ENCODE measurements around the gene GALNT18.

Gene GALNT18

DNA sequence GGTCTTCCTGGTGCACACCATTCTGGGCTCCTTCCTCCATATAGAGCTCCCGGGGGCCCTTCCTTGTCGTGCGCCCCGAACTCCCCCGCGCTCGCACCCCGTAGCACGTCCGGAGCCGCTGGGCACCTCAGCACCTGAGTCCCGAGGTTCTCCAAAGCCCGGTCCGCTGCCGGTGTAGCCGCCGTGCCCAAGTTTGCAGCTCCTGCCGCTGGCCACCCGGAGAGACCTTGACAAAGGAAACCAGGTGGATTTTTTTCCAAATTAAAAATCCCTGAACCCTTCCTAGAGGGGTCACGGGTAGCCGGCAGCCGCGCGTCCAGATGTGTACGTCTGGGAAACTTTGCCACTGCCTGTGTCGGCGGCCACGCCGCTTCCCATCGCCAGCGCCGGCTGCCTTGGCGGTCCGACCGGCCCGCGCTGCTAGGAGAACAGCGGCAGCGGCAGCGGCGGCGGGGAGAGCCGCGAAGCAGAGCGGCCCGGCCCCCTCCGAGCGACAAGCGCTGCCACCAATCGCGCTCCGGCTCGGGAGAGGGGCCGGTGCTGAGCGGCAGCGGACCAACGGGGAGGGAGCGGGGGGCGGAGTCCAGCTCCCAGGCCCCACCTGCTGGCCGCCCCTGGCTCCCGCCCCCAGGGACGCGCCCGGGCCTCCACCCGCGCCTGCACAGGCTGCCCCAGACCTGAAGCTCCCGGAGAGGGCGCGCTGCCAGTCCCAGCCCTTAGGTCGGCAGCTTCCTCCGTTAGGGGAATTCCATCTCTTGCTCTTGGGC lies at the start of gene GALNT18:
GALNT18 (minus strand) TSS at position 433 of the 767 bp plus-strand sequence.
- peak; percentile 89 for DNase-seq

DNA sequence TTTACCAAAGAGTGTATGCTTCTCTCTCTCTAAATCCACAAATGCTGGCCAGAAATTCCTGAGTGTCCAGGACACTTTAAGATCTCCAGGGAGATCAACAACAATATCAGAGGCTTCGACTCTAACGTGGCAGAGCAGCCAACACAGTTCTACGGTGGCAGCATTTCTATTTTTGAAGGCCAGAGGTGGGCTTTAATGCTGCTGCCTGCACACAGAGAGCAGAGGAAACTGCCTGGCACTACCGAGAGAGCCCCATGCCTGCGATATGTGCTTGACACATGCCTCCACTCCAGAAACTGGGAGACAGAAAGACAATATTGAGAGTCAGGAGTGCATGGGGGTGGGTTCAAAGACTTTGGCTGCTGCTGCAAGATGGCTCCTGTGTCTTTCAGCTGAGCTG lies 48.8 kb upstream of the GALNT18 start:
- no peak for DNase-seq

DNA sequence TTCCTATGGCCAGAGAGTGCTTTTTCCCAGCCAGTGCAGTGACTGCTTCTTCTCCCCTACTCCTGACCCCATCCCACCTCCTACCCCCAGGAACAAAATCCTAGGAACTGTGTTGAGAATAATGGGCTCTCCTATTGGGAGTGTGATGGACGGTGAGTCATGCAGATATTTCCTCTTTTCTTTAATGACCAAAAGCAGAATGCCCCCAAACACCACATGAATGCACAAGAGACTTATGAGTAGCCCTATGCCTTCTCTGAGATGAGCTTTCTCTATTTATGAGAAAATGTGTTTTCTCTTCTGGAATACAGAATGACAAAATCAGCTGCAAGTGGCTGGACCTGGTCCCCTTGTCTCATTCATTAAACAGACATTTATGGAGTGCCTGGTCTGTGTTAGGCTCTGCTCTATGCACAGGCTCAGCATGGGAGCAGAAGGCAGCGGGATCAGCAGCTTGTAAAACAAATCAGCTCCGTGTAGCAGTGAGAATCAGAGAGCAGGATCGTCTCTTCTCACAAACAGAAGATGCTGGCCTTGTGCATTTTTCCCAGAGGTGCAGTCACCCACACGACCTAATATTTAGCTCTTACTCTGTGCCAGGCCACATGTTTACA lies 47.5 kb upstream of the GALNT18 start:
- DNase-seq, result no peak

DNA sequence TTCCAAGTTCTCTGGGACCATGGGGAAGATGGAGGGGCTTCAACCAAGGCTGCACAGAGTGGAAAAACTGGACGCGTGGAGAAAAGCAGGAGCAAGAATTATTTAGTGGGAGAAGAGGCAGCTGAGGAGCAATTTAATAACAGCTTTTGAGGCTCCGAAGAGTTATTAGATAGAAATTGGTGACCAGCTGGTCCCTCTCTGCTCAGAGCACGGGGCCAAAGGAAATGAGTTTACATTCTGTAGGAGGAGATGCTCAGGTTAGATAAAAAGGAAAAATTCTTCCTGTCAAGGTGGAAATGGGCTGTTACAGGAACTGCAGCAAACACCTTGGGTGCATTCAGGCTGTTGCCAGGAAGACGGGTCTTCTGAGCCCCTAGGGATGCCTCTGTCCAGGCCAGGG lies 47.0 kb upstream of the GALNT18 start:
- no peak for DNase-seq

DNA sequence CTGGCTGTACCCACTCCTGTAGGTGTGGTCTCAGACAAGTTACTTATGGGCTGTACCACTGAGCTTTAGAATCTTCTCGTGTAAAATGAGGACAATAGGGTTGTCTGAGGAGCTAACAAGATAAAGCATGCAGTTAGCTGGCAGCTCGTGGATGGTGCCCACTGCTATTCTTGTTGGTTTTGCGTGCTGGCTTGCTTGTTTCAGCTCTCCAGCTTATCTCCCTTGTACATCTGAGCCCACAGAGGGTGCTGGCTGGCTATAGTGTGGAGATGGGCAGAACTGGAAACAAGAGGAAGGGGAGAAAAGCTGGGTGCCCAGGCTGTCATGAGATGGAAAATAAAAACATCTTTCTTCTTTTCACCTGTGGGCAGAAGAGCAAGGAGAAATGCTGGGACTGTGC lies 46.5 kb upstream of the GALNT18 start:
- DNase-seq, result no peak

DNA sequence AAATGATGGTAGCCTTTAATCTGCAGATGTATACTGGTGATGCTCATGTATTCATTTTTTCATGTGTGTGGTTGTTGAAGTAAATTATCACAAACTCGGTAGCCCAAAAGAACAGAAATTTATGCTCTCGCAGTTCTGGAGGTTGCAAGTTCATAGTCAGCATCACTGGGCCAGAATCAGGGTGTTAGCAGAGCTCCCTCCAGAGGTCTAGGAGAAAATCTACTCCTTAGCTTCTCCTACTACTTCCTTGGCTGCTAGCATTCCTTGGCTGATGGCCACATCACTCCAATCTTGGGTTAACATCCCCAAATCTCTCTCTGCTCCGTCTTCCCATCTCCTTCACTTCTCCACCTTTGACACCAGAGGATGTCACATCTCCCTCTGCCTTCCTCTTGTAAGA lies 45.3 kb upstream of the GALNT18 start:
- DNase-seq, result no peak

DNA sequence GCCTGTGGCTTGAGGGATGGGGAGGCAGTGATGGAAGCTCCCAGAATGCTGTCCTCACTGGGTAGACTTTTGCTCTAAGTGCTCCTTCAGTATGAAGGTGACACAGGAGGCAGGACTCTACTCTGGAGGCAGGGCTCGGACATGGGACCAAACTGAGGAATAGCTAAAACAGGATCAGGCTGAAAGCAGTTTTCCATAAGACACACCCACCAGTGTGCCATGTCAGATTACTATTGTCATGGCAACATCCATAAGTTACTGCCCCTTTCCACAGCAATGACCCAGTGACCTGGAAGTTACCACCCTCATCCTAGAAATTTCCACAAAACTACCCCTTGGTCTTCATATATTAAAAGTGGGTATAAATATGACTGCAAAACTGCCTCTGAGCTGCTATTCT lies 43.6 kb upstream of the GALNT18 start:
- no peak for DNase-seq

DNA sequence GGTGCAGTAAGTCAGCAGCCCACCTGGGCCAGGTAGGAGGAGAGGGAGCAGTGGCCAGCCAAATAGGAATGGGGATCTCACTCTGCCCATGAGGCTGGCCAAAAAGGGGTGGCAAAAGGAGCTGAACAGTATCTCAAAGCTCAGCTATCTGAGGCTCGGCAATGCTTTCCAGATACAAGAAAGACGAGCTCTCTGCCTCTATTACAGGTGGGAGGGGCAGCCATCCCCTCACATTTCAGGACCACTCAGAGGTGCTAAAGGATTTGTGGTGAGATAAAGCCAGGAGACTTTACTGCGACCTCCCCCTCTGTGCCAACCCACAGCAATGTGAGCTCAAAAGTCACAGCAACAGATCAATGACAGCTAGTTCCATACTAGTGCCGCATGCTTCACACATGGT lies 42.1 kb upstream of the GALNT18 start:
- no peak for DNase-seq

DNA sequence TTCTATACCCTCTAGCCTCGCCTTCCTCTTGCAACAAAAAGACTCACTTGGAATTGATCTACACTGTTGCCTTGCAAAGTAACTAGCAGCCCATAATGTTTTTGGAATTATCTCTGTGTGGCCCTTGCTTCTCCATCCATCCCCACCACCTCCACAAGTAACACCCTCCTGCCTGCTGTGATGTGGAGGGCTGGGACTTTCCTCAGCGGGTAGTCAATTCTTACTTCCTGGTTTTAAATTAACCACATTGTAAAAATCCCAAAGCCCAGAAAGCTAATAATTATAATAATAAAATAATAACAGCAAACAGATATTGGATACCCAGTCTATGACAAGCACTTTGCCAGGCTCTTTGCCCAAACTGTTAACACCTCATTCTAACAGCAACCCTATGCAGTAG lies 40.8 kb upstream of the GALNT18 start:
- no peak for DNase-seq

DNA sequence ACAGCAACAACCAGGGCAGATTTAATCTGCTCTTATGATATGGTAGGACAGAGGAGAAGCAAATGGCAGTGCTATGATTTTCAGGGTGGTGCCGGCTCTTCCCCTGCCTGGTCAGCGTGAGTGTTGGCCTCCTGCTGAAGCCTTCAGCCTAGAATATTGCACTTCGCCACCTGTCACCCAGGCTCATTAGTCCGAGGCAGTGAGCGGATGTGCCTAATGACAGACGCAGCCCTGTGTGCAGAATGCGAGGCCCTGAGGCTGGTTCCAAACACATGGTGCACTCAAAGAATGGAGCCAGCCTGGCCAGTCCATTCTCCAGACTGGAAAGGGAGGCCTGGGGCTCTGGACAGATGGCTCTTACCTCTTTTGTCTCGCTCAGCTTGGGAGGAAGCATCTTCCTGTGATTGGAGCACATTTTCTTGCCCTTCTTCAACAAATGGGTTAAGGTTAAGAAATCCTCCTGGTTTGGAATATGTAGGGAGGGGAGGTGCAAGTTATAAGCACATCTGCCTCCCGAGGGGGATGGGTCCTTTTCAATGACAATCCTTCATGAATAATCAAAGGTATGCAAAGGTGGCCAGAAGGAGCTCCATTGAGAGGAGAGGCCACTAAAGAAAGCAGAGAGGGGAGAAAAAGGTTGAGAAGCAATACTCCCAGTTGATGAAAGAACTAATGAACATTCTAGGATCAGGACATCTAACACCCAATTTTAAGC lies 39.7 kb upstream of the GALNT18 start:
- DNase-seq, result no peak

DNA sequence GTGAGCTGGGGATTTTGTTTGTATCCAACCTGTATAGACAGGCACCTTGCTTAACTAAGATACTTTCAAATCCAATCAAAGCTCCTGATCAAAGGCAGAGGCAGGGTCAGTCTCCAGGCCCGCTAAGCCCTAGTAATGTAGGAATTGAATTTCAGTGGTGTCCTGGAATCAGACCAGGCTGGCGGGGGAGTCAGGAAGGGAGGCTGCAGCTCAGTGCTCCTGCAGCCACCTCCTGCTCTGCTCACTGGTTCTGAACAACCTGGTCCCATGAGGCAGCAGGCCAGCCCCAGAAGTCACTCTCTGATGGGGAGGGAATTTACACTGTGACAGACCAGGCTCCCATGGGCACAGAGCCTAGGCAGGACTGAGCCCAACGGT lies 38.5 kb upstream of the GALNT18 start:
- DNase-seq, result no peak

DNA sequence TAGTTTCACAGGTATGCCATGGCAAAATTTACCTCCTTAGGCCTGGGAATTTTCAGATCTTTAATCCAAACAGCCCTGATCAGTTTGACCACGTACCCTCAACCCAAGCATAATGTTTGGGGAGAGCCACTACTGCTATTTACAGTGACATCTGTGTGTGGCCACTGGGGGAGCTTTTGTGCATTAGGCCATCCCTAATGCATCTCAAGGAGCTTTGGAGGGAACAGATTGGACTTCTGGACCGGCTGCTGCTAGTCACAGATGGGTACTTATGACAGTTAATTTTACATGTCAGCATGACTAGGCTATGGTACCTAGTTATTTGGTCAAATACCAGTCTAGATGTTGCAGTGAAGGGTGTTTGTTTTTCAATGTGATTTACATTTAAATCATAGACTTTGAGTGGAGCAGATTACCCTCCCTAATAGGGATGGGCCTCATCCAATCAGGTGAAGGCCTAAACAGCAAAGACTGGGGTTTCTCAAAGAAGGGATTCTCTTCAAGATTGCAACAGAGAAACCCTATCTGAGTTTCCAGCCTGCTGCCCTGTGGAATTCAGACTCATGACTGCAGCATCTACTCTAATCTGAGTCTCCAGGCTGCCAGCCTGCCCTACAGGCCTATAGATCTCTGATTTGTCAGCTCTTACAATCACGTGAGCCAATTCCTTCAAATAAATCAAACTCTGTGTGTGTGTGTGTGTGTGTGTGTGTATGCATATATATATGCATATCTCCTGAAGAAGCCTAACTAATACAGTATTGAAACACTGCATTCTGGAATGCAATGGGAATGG lies 38.0 kb upstream of the GALNT18 start:
- no peak for DNase-seq

DNA sequence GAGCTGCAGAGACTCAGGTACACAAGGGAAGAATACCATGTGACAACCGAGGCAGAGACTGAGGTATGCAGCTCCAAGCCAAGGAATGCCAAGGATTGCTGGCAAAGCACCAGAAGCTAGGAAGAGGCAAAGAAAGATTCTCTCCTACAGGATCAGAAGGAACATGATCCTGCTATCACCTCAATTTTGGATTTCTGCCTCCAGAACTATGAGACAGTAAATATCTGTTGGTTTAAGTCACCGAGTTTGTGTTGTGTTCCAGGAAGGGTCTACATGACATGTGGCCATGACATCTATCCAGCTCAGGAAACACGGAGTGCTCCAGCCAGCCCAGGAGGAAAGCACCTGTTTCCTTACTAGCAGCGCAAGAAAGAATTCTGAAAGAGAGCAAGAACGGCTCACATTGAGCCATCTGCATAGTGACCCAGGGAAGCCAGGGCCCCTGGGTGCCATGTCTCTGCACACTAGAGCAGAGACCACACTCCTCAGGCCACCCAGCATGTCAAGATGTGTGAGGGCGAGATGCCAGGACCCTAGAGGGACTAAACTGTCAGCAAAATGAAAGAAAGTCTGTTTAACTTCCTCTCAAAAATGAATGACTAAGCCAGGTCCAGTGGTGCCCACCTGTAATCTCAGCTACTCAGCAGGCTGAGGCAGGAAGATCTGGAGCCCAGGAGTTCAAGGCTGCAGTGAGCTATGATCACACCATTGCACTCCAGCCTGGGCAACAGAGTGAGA lies 35.6 kb upstream of the GALNT18 start:
- DNase-seq, result no peak

DNA sequence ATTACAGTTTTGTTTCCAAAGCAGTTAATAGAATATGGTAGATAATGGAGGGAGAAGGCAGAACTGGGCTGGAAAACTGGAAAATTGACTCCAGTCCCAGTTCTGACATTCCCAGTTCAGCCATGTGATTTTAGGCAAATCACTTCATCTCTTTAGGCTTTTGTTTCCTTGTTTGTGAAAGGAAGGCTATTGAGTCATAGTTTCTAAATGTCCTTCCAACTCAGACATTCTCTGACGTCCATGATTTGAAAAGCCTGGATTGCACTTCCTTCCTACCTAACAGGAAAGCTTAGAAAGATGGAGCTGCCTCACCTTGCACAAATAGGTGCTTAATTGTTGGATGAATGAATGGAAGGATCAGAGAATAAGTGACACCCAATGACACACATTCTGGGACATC lies 19.8 kb upstream of the GALNT18 start:
- DNase-seq, result no peak

DNA sequence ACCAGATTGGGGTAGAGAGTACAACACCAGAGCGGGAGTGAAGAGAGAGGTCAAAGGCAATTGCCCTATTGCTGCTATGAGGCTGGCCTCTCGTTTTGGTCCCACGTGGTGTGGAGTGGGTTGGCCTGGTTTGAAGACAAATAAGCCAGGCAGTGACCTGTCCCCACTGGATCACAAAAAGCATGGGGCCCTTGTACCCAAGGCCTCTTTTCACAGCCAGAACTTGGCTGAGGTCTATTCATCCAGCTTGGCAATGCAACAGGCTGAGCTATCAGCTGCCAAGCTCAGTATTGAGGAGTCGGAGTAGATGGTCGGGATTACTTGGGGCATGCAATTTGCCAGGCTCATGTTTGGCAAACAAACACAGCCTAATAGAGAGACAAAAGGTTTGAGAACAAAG lies 19.2 kb upstream of the GALNT18 start:
- no peak for DNase-seq

DNA sequence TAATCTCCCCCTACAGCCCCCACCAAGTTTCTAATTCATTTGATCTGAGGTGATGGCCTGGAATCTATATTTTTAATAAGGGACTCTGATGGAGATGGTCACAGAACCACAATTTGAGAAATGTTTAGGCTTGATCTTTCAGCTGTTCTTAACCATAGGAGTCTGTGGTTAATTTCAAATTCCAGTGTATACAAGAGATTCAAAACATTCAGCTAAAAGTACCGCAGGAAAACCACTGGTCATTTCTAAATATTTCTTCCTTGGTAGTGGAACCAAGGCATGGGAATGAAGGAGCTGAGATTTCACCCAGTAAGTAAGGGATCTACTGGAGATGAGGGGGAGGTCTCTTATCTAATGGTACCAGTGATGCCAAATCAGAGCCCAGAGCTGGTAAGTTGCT lies 18.3 kb upstream of the GALNT18 start:
- no peak for DNase-seq

DNA sequence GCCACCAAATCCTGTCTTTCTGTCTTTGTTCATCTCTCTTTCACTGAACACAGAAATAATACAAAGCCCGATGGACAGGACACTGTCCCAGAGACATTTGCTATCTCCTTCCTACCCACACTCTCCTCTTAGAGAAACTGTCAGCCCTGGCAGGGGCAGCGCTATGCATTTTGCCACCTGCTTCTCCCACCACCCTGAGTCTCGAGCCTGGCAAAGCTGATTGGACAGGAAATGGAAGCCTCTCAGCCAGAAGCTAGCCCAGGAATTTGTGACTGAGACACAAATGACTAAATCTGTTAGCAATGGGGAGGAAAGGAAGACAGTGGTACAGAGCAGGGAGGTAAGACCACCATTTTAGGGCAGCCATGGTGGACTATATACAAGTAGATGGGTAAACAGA lies 14.9 kb upstream of the GALNT18 start:
- no peak for DNase-seq

DNA sequence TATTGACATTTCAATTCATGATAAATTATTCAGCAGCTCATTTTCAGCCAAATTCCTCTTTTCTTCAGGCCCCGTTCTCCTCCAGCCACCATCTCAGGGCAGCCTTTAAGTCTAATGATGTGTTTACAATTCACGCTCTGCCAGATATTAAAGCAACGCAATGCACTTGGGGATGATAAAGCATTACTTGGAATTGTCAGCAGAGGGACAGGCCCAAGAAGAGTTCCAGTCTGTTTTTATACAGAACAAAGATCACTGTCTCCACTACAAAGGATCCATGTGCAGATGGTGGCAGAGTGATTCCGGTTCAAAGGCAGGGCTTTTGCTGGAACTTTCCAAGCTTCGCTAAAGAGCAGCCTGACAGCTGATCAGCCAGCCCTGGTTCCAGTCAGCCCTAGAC lies 13.6 kb upstream of the GALNT18 start:
- no peak for DNase-seq

DNA sequence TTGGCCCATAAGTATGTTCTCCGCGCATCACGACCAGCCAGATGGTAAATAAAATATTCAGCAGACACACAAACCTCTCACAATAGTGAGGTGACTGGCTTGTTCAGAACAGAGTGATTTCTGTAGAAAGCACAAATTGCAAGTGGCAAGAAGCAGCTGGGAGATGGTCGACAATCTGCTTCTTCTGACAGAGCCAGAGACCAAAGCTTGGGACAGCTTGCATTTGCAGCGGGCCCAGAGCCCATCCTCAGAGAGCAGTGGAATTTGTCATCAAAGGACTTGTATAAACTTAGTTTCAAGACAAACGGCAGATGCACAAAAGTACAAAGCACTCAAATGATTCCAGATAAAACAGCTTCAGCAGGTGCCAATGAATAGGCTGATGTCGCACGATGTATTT lies 7.6 kb upstream of the GALNT18 start:
- DNase-seq, result no peak

DNA sequence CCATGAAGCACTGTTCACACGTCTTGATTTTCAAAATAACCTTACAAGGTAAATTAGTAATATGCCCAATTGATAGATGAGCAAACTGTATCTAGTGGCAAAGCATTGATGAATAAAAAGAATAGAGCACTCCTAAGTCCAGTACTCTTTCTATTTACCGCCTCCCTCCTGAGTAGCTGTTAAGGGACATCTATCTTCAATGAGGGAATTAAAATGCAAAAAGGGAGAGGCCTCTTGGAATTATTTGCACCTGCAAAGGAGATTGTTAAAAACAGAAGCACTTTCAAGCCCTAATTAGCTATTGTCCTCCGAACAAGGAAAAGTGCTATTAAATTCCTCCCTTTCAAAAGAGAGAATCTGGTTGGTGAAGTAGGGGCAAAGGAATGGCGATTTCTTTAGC lies 6.8 kb upstream of the GALNT18 start:
- DNase-seq, result no peak

DNA sequence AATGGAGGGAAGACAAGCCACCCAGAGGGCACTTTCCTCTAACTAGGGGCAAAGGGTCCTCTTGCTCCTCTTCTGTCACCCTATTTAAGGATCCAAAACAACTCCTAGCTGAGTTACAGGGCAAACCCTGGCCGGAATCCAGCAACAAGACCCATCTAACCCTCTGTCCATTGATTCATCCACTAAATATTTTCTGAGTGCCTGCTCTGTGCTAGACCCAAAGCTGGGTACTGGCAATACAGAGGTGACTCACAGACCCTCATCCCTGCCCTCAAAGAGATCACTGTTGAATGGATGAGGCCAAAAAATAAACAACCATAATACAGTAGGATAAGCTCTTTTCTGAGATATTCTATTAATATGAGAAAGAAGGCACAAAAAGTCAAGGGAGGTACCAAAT lies 4.3 kb upstream of the GALNT18 start:
- DNase-seq, result no peak

DNA sequence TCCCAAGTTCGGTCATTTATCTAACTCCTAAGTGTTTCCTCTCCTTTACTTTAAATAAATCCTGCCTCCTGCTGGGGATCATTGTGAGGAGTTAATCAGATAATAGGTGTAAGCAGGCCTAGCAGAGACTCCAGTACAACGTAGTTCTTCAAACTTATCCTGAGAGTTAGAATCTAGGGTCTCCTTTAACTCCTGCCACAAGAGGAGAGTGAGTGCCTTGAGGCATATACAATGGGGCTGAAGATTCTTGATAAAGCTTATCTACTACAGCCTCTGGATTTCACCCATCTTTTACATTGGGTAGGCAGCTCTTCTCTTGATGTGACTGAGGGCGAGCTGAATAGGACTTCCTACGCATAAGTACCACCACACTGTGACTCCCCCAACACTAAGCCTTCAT lies 3.1 kb upstream of the GALNT18 start:
- DNase-seq, result no peak

DNA sequence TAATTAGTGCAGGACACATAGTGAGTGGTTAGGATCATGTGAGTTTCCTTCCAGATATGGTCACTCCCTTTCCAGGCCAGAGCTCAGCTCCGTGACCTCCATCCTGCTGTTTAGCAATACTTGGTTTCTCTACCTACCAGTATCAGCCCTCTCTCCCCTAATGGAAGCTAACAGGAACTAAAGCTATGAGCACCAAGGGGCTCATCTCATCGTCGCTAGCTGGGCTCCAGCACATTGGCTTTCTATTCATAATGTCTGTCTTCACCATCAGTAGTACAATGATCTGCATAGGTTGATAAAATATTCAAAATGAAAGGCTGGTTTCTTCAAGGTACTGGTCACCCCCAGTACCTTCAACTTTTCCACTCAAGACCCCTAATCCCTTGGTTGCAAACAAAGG lies 2.4 kb upstream of the GALNT18 start:
- no peak for DNase-seq
